PFSK-1 (cell line): ENCODE results near the gene SDK1.

Experiments used
- FOXP2 ChIP-seq: optimal IDR thresholded peaks from 2 replicates; pipeline ENCODE3; 2011; ENCODE audit warnings: borderline replicate concordance, control low read depth, inconsistent platforms; ENCODE audit not compliant: insufficient read depth; ENCODE audit errors: extremely low read length, extremely low read depth
- POLR2AphosphoS5 ChIP-seq: IDR thresholded peaks from 2 replicates; pipeline ENCODE4 v1.6.1; 2012; ENCODE audit warnings: low read depth, mild to moderate bottlenecking, control low read depth, low read length, moderate library complexity
- SIN3A ChIP-seq: IDR thresholded peaks from 2 replicates; pipeline ENCODE4 v1.6.1; 2012; ENCODE audit warnings: mild to moderate bottlenecking, low read length, moderate library complexity, borderline replicate concordance; ENCODE audit not compliant: insufficient read depth
- TAF1 ChIP-seq: IDR thresholded peaks from 2 replicates; pipeline ENCODE4 v1.6.1; 2012; ENCODE audit warnings: low read length, control low read depth, borderline replicate concordance; ENCODE audit not compliant: insufficient read depth
- TF ChIP-seq, protein P1 (sequence below), 2 experiments: IDR thresholded peaks; 2 replicates each; pipeline versions ENCODE4 v1.6.1 to v1.8.0; 2011 to 2012; ENCODE audit warnings: low read depth in 2 of 2, low read length in 2 of 2, control low read depth in 1 of 2, inconsistent platforms in 1 of 2, mild to moderate bottlenecking in 1 of 2, moderate library complexity in 1 of 2; ENCODE audit not compliant: insufficient read depth in 1 of 2

The SDK1 gene

DNA sequence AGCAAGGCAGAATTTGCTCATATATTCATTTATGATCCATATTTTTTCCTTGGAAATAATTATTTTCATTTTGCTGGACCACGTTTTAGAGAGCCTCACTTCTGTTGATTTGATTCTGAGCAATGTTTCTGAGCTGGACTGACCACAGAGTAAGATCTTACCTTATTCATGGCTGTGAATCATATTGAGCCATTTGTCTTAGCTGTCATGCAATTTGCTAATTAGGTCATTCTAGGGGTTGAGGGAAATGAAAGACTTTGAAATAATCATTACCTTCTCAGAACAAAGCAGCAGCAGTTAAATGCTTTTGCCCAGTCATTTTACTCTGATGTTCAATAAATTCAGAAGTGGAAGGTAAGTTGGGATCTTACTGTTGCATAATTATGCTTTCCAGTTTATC lies 251.4 kb downstream of the SDK1 start:
- TF ChIP-seq FOXP2, result no peak
- no peak for TF ChIP-seq TAF1
- no peak for TF ChIP-seq SIN3A
- TF ChIP-seq POLR2AphosphoS5, result no peak
- TF ChIP-seq, protein P1, sequence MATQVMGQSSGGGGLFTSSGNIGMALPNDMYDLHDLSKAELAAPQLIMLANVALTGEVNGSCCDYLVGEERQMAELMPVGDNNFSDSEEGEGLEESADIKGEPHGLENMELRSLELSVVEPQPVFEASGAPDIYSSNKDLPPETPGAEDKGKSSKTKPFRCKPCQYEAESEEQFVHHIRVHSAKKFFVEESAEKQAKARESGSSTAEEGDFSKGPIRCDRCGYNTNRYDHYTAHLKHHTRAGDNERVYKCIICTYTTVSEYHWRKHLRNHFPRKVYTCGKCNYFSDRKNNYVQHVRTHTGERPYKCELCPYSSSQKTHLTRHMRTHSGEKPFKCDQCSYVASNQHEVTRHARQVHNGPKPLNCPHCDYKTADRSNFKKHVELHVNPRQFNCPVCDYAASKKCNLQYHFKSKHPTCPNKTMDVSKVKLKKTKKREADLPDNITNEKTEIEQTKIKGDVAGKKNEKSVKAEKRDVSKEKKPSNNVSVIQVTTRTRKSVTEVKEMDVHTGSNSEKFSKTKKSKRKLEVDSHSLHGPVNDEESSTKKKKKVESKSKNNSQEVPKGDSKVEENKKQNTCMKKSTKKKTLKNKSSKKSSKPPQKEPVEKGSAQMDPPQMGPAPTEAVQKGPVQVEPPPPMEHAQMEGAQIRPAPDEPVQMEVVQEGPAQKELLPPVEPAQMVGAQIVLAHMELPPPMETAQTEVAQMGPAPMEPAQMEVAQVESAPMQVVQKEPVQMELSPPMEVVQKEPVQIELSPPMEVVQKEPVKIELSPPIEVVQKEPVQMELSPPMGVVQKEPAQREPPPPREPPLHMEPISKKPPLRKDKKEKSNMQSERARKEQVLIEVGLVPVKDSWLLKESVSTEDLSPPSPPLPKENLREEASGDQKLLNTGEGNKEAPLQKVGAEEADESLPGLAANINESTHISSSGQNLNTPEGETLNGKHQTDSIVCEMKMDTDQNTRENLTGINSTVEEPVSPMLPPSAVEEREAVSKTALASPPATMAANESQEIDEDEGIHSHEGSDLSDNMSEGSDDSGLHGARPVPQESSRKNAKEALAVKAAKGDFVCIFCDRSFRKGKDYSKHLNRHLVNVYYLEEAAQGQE (IDR thresholded peaks at IDR 0.05; ENCODE audit: insufficient read depth in 1 of 2, low read depth in 2 of 2, low read length in 2 of 2), result no peak

DNA sequence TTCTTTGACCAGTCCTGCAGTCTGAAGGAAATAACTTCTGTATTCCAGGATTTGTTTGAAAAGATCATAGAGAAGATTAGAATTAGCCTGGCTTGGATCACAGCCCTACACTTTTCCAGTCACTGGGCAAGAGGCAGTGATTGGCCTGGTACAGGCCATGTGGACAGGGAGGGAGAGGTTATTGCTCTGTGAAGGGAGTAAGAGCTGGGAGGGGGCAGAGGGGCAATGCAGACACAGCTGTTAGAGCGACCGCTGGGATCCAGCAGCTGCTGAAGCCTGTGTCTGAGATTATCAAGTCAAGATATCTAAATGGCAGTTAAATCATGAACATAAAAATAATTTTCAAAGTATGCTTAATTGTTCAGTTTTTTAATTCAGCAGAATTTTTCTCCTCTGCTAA lies 257.3 kb downstream of the SDK1 start:
- TF ChIP-seq TAF1, result no peak
- no peak for TF ChIP-seq SIN3A
- no peak for TF ChIP-seq POLR2AphosphoS5
- TF ChIP-seq FOXP2, result no peak
- TF ChIP-seq, protein P1 (IDR thresholded peaks at IDR 0.05; ENCODE audit: insufficient read depth in 1 of 2, low read depth in 2 of 2, low read length in 2 of 2), result no peak

DNA sequence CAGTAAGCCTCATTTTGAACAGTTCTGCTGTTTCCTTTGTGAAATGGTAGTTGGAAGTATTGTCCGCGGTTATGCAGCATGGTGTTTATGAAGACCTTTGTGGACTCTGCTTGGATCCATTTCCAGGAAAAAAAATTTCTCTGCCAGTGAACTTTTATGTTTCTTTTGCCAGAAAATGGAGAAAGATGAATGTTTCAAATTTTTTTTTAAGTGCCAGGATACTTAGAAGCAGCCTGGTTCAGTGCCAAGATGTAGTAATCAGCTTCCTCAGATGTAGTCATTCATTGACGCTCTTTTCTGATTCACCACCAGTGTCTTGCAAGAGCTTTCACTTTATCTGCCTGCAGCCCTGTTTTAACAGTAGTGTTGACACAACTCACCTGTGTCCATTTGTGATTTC lies 258.2 kb downstream of the SDK1 start:
- TF ChIP-seq SIN3A (no peak), POLR2AphosphoS5 (no peak), FOXP2 (no peak), TAF1 (no peak)
- TF ChIP-seq, protein P1 (IDR thresholded peaks at IDR 0.05; ENCODE audit: insufficient read depth in 1 of 2, low read depth in 2 of 2, low read length in 2 of 2), result no peak

DNA sequence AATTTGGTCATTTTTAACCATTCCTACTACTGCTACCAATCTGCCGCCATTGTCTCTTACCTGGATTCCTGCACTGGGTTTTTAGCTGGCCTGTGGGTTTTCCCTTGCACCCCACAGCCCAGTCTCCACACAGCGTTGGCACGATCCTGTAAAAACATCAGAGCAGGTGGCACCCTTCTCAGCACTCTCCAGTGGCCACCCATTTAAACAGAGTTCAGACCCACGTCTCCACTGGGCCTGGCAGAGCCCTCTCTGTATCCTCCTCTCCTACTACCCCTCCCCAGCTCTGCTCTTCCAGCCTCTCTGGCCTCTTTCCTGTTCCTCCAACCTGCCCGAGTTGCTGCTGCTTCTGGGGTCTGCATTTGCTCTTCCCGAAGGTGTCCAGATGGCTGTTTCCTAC lies 259.4 kb downstream of the SDK1 start:
- TF ChIP-seq TAF1, result no peak

DNA sequence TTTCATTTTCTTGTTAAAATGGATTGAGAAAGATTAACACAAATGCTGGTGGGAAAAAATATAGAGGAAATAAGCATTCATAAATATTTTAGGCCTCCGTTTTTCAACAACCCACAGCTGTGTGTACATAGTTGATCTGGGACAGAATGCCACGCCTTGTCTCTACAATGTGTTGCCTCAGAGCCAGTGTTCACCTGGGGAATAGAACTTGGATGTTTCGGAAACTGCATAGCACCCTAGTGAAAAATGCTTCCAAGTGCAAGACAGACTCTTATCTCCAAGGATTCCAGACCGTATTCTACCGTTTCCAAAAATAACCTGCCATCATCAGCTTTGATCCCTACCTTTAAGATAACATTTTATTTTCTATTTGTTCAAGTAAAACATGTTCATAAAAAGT lies 260.9 kb downstream of the SDK1 start:
- no peak for TF ChIP-seq FOXP2
- TF ChIP-seq, protein P1 (IDR thresholded peaks at IDR 0.05; ENCODE audit: insufficient read depth in 1 of 2, low read depth in 2 of 2, low read length in 2 of 2), result no peak

DNA sequence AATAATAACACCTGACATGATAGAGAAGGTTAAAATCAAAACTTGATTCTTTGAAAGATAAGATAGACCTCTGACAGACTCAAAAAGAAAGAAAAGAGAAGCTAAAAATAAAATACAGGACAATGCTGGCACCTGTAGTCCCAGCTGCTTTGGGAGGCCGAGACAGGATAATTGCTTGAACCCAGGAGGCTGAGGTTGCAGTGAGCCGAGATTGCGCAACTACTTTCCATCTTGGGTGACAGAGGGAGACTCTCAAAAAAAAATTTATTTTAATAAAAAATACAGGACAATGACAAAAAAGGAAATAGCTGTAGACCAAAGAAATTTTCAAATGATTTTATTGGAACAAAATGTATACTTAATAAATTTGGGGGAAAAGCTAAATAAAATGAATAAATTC lies 263.2 kb downstream of the SDK1 start:
- no peak for TF ChIP-seq FOXP2
